ENCODE results near the gene ANKRD35. TPM values are rescaled to one million over a fixed set of nuclear protein-coding genes. Genes with fewer than 3 reads are reported as not detected.
A peak's percentile ranks its signal among the peaks of the same experiment; 100 is the strongest.

Gene ANKRD35
- total RNA-seq, 2 experiments from 2014 or later, result 0.24 to 0.36 TPM

GRCh38 chr1:145893306-145894055 is 7.8 kb upstream of the ANKRD35 start:
- ChIA-PET CTCF (interaction anchor here (0.6 to 3.6 kb wide), 9 partner anchors 16 to 123 kb away, joined by 3 to 35 read pairs (median 5); partner anchors contain the start of genes ITGA10, NUDT17, PIAS3 and RBM8A), POLR2A (no interaction called here)
- intact Hi-C loops (cut with micrococcal nuclease), result no loop called here
- Mint-ChIP-seq H3K27me3 (no peaks in the 10 kb centered on the region), H3K27ac (no peak overlapping the region), H3K9me3 (no peaks in the 10 kb centered on the region), H3K4me3 (no peak overlapping the region), H3K36me3 (peaks cover 2% of the 10 kb centered on the region), H3K4me1 (ENCODE audit: low read depth) (no peaks in the 10 kb centered on the region)
- DNase-seq, result no peak

DNA sequence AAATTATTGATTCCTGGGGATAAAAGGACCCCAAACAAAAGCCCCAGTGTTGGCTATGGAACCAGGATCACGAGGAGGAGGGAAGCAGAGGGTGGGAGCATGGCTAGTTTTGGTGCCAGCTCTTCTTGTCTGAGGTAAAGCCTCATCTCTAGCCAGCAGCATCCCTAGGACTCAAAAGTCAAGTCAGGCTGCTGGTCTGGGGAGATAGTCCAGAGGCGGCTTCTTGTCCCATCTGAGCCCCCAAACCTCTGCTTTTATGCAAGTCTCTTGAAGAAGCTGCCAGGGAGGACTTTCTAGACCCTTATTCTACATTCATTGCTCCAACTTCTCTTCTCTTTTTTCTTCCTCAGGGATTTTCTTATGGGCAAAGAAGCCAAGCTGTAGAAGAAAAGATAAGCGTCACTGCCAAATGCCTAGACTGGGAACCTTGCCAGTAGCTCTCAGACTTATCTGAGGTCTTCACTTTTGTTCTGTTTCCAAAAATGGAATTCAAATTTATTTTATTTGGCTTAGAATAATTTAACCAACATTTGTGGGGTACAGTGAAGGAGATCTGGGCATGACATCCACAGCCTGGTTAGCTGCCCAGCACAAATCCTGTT is 6.9 kb upstream of the ANKRD35 start:
- no peaks in the 10 kb centered on the region for H3K9me3 Mint-ChIP-seq
- H3K27me3 Mint-ChIP-seq, result no peaks in the 10 kb centered on the region
- no peak overlapping the region for H3K27ac Mint-ChIP-seq
- no peak for DNase-seq
- H3K4me1 Mint-ChIP-seq (ENCODE audit: low read depth), result no peaks in the 10 kb centered on the region
- H3K36me3 Mint-ChIP-seq, result no peaks in the 10 kb centered on the region
- H3K4me3 Mint-ChIP-seq, result no peak overlapping the region
- ChIA-PET CTCF (interaction anchor here (0.6 to 3.6 kb wide), 21 partner anchors 11 to 145 kb away, joined by 3 to 35 read pairs (median 5); partner anchors contain the start of genes ITGA10, LIX1L, NUDT17 and PIAS3), POLR2A (interaction anchor here (1.8 kb wide), 1 partner anchor 33 kb away, joined by 4 read pairs; no protein-coding TSS in a partner anchor)
- intact Hi-C loops (cut with micrococcal nuclease), result no loop called here

- Mint-ChIP-seq H3K4me3 (no peak overlapping the region), H3K27ac (no peak overlapping the region), H3K36me3 (no peaks in the 10 kb centered on the region), H3K4me1 (ENCODE audit: low read depth) (peaks cover 1% of the 10 kb centered on the region), H3K9me3 (no peaks in the 10 kb centered on the region), H3K27me3 (no peaks in the 10 kb centered on the region)
- CTCF ChIA-PET, result interaction anchor here (0.6 to 3.6 kb wide), 28 partner anchors 9 to 146 kb away, joined by 3 to 35 read pairs (median 4); partner anchors contain the start of genes HJV, ITGA10, LIX1L and NUDT17
- intact Hi-C loops (cut with micrococcal nuclease), result loop anchor here (1.0 kb wide), 1 partner anchor 121 kb away; no protein-coding TSS in a partner anchor
- peak; percentile 74 for DNase-seq
- POLR2A ChIA-PET, result interaction anchor here (1.8 kb wide), 1 partner anchor 32 kb away, joined by 4 read pairs; no protein-coding TSS in a partner anchor
These were observed 6.2 kb upstream of the ANKRD35 start for GRCh38 chr1:145891587-145892485.

DNA sequence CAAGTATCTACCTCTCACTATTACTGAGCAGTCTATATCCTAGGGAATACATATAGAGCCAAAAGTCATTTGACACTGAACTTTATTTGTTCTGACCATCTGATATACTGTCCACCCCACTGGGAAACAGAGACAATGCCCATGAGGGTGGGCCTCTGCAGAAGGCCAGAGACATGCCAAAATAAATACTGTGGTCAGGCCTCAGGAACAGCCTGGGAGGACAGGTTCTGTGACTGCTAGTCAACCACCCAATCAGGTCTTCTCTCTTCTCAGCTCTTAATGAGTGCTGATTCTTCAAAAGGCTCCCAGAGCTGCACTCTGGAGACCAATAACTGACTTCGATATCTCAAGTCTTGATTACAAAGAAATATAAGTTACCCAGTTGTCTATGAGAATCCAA is 5.5 kb upstream of the ANKRD35 start:
- Mint-ChIP-seq H3K9me3 (no peaks in the 10 kb centered on the region), H3K4me3 (no peak overlapping the region), H3K27me3 (no peaks in the 10 kb centered on the region), H3K36me3 (no peaks in the 10 kb centered on the region), H3K27ac (no peak overlapping the region), H3K4me1 (ENCODE audit: low read depth) (peaks cover 7% of the 10 kb centered on the region)
- intact Hi-C loops (cut with micrococcal nuclease), result loop anchor here (1.0 kb wide), 1 partner anchor 122 kb away; no protein-coding TSS in a partner anchor
- POLR2A ChIA-PET, result interaction anchor here (1.8 kb wide), 1 partner anchor 32 kb away, joined by 4 read pairs; no protein-coding TSS in a partner anchor
- CTCF ChIA-PET, result interaction anchor here (0.6 to 3.6 kb wide), 22 partner anchors 8 to 131 kb away, joined by 3 to 35 read pairs (median 5); partner anchors contain the start of genes HJV, ITGA10, NUDT17 and PIAS3
- DNase-seq, result no peak

GRCh38 chr1:145889722-145890121 is 4.1 kb upstream of the ANKRD35 start:
- peaks cover 17% of the 10 kb centered on the region for H3K4me1 Mint-ChIP-seq (ENCODE audit: low read depth)
- DNase-seq, result no peak
- peaks cover 7% of the 10 kb centered on the region for H3K27me3 Mint-ChIP-seq
- CTCF ChIA-PET, result interaction anchor here (1.1 kb wide), 1 partner anchor 44 kb away, joined by 3 read pairs; the partner anchor contains the start of gene NUDT17
- no peaks in the 10 kb centered on the region for H3K36me3 Mint-ChIP-seq
- no peak overlapping the region for H3K27ac Mint-ChIP-seq
- POLR2A ChIA-PET, result no interaction called here
- no peak overlapping the region for H3K4me3 Mint-ChIP-seq
- H3K9me3 Mint-ChIP-seq, result no peaks in the 10 kb centered on the region
- intact Hi-C loops (cut with micrococcal nuclease), result no loop called here

DNA sequence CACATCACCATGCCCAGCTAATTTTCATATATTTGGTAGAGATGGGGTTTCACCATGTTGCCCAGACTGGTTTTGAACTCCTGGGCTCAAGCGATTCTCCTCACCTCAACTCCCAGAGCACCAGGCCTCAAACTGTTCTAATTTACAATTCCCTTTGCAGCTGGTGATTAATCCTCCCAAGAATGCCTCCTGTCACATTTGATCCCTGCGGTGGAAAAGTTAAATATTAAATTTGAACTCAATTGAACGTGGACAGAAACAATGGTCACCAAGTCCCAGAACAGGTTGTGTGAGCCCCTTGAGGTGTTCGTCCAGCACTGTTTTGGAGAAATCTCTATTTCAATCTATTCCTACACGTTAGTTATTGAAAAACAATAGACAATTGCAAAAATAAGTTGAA is 2.0 kb upstream of the ANKRD35 start:
- no peaks in the 10 kb centered on the region for H3K36me3 Mint-ChIP-seq
- no peak for DNase-seq
- H3K4me3 Mint-ChIP-seq, result no peak overlapping the region
- intact Hi-C loops (cut with micrococcal nuclease), result no loop called here
- H3K27me3 Mint-ChIP-seq, result peaks cover 18% of the 10 kb centered on the region
- no peaks in the 10 kb centered on the region for H3K9me3 Mint-ChIP-seq
- H3K27ac Mint-ChIP-seq, result no peak overlapping the region
- H3K4me1 Mint-ChIP-seq (ENCODE audit: low read depth), result peaks cover 19% of the 10 kb centered on the region
- ChIA-PET POLR2A (no interaction called here), CTCF (no interaction called here)

DNA sequence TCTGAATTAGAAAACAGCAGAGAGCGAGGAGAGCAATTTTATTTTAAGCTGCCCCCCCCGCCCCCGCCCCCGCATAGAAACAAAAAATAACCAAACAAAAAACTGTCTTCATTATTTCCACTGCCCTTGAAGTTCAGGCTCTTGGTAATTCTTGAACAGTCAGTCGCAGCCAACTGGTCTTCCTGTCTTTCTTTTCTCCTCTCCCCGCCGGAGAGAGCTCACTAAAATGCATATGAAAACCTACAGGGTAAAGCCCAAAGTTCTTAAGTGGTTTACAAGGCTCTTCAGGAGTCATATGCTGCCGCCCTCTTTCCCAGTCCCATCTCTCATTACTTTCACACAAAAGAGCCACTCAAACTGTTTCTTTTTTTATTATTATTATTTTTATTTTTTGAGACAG is 1.1 kb upstream of the ANKRD35 start:
- H3K4me3 Mint-ChIP-seq, result peak overlapping the region; percentile 36
- H3K4me1 Mint-ChIP-seq (ENCODE audit: low read depth), result peaks cover 19% of the 10 kb centered on the region
- no peak for DNase-seq
- H3K36me3 Mint-ChIP-seq, result no peaks in the 10 kb centered on the region
- H3K27me3 Mint-ChIP-seq, result peaks cover 18% of the 10 kb centered on the region
- POLR2A ChIA-PET, result interaction anchor here (1.3 kb wide), 1 partner anchor 67 kb away, joined by 3 read pairs; no protein-coding TSS in a partner anchor
- H3K9me3 Mint-ChIP-seq, result no peaks in the 10 kb centered on the region
- H3K27ac Mint-ChIP-seq, result no peak overlapping the region
- intact Hi-C loops (cut with micrococcal nuclease), result no loop called here
- CTCF ChIA-PET, result interaction anchor here (0.6 to 2.7 kb wide), 3 partner anchors 8 to 120 kb away, joined by 3 to 15 read pairs (median 8); partner anchors contain the start of gene NUDT17

DNA sequence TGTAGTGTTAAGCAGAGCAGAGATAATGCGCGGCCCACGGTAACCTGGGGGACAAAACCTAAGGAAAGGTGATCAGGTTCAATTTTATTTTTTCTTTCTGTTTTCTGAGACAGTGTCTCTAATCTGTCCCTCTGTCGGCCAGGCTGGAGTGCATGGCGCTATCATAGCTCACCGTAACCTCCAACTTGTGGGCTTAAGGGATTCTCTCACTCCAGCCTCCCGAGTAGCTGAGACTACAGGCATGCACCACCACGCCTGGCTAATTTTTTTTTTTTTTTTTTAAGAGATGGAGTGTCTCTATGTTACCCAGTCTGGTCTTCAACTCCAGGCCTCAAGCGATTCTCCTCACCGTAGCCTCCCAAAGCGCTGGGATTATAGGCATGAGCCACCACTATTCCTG is 724 bp upstream of the ANKRD35 start:
- H3K9me3 Mint-ChIP-seq, result no peaks in the 10 kb centered on the region
- peaks cover 19% of the 10 kb centered on the region for H3K4me1 Mint-ChIP-seq (ENCODE audit: low read depth)
- intact Hi-C loops (cut with micrococcal nuclease), result no loop called here
- H3K27ac Mint-ChIP-seq, result no peak overlapping the region
- H3K27me3 Mint-ChIP-seq, result peaks cover 18% of the 10 kb centered on the region
- peak overlapping the region; percentile 78 for H3K4me3 Mint-ChIP-seq
- H3K36me3 Mint-ChIP-seq, result no peaks in the 10 kb centered on the region
- POLR2A ChIA-PET, result interaction anchor here (1.3 kb wide), 2 partner anchors 28 to 68 kb away, joined by 3 to 4 read pairs; partner anchors contain the start of gene PIAS3
- CTCF ChIA-PET, result interaction anchor here (0.6 to 2.7 kb wide), 3 partner anchors 9 to 121 kb away, joined by 3 to 15 read pairs (median 8); partner anchors contain the start of gene NUDT17
- DNase-seq, result no peak

- CTCF ChIA-PET, result interaction anchor here (2.7 to 4.7 kb wide), 2 partner anchors 39 to 123 kb away, joined by 8 to 23 read pairs; partner anchors contain the start of gene NUDT17
- no peak overlapping the region for H3K4me3 Mint-ChIP-seq
- intact Hi-C loops (cut with micrococcal nuclease), result loop anchor here (1.0 kb wide), 1 partner anchor 25 kb away; the partner anchor contains the start of gene PIAS3
- H3K36me3 Mint-ChIP-seq, result no peaks in the 10 kb centered on the region
- no peak overlapping the region for H3K27ac Mint-ChIP-seq
- H3K4me1 Mint-ChIP-seq (ENCODE audit: low read depth), result peaks cover 19% of the 10 kb centered on the region
- peaks cover 18% of the 10 kb centered on the region for H3K27me3 Mint-ChIP-seq
- POLR2A ChIA-PET, result no interaction called here
- no peak for DNase-seq
- H3K9me3 Mint-ChIP-seq, result no peaks in the 10 kb centered on the region
These were observed 991 bp downstream of the ANKRD35 start for GRCh38 chr1:145884675-145885074.

DNA sequence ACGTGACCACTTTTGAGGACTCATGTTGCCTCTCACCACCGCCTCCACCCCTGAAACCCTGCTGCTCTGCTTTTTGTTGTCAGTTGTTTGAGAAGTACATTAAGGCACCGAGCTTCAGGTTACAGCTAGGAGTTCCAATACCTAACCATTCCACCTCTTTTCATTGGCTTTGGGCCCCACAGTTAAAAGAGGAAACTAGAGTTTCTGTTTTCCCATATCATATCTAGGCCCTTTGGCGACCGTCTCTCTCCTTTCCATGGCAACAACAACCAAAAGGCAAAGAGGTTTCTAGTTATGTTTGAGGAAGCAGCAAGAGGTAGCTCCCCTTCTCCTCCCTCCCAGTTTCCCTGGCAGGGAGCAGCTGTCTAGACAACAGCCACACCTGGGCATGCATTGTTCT is 5.9 kb downstream of the ANKRD35 start:
- H3K36me3 Mint-ChIP-seq, result no peaks in the 10 kb centered on the region
- intact Hi-C loops (cut with micrococcal nuclease), result no loop called here
- H3K9me3 Mint-ChIP-seq, result no peaks in the 10 kb centered on the region
- peaks cover 11% of the 10 kb centered on the region for H3K27me3 Mint-ChIP-seq
- peaks cover 2% of the 10 kb centered on the region for H3K4me1 Mint-ChIP-seq (ENCODE audit: low read depth)
- no peak overlapping the region for H3K27ac Mint-ChIP-seq
- DNase-seq, result no peak
- CTCF ChIA-PET, result interaction anchor here (1.3 to 1.7 kb wide), 5 partner anchors 12 to 98 kb away, joined by 3 to 8 read pairs (median 4); partner anchors contain the start of genes NUDT17 and PIAS3
- POLR2A ChIA-PET, result interaction anchor here (0.6 kb wide), 1 partner anchor 37 kb away, joined by 3 read pairs; no protein-coding TSS in a partner anchor
- H3K4me3 Mint-ChIP-seq, result no peak overlapping the region

DNA sequence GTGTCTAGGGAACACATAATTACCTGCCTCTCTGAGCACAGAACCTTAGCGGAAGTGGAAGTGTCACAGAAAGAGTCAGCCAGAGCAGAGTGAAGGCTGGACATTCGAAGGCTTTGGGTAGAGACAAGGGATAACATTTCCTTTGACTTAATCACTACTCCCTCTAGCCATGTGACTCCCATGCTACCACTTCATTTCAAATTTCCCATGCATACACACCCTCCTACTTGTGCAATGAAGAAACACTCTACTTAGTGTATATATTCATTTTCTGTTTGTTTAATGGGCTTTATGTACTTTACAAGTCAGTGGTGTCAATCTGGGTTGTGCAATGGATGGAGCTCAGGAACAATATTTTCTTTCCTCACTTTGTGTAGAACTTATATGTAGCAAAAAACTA is 6.9 kb downstream of the ANKRD35 start:
- Mint-ChIP-seq H3K4me1 (ENCODE audit: low read depth) (no peaks in the 10 kb centered on the region), H3K36me3 (no peaks in the 10 kb centered on the region), H3K27ac (no peak overlapping the region), H3K4me3 (no peak overlapping the region), H3K9me3 (no peaks in the 10 kb centered on the region), H3K27me3 (peaks cover 4% of the 10 kb centered on the region)
- ChIA-PET CTCF (interaction anchor here (0.6 to 1.7 kb wide), 3 partner anchors 20 to 33 kb away, joined by 3 to 6 read pairs (median 4); partner anchors contain the start of genes NUDT17 and PIAS3), POLR2A (no interaction called here)
- DNase-seq, result no peak
- intact Hi-C loops (cut with micrococcal nuclease), result no loop called here

Data from activated CD4-positive, alpha-beta memory T cell treated with anti-CD3 and anti-CD28 coated beads for 36 hours (primary cell).